HCT116 (cell line): Measurements from ENCODE around the gene IQCM. TPM values are rescaled to one million over a fixed set of nuclear protein-coding genes. Genes with fewer than 3 reads are reported as not detected.

Experiments
- ATAC-seq: fragments of 200-7000 bp; cut with Tn5 transposase; 2 replicates; pipeline ENCODE4 v1.9.1; 2020; ENCODE audit warnings: mild to moderate bottlenecking, moderate library complexity
- BruUV-seq: library from RNA; stranded (reverse); fragments of 400-500 nt; replicated peaks from 2 replicates; lab custom pipeline; 2021; lab: Mats Ljungman, UMichigan
- CTCF ChIA-PET: fragments of 300-600 bp; sonication (Branson Sonifier 250); formaldehyde crosslinking; loops from one replicate; lab custom pipeline; 2021; ENCODE audit warnings: antibody characterized with exemption; lab: Charles Lee
- POLR2A ChIA-PET: fragments of 300-600, 350-600 bp; sonication (Branson Sonifier 250); formaldehyde crosslinking; loops from one replicate; lab custom pipeline; 2021; ENCODE audit warnings: antibody characterized with exemption; lab: Charles Lee
- RAD21 ChIA-PET, 2 experiments: fragments of 300-600 bp; sonication (Branson Sonifier 250); formaldehyde crosslinking; loops; one replicate each; lab custom pipeline; 2023; ENCODE audit warnings: low total read pairs in 2 of 2; ENCODE audit not compliant: uncharacterized antibody in 2 of 2, unreplicated experiment in 2 of 2, low non-redundant PET in 1 of 2; lab: Charles Lee
- DNase-seq: peaks from one replicate; pipeline ENCODE4 v3.0.0-alpha.2; 2010; ENCODE audit warnings: low read depth, low spot score
- H2AFZ ChIP-seq: fragments of 200-600 bp; shearing (Covaris generic), sonication (generic); 2 replicates; pipeline ENCODE4 v1.6.1; 2017; ENCODE audit warnings: low read depth, mixed run types, mixed read lengths, antibody characterized with exemption, low read length; ENCODE audit not compliant: poor library complexity, severe bottlenecking
- H3K27ac ChIP-seq: 2 replicates; pipeline ENCODE4 v1.5.1; 2012; ENCODE audit warnings: low read depth, low read length
- H3K27me3 ChIP-seq: fragments of 200-600 bp; sonication (generic); 2 replicates; pipeline ENCODE4 v1.6.1; 2016; ENCODE audit warnings: mixed run types, low read length, mixed read lengths; ENCODE audit not compliant: insufficient read depth
- H3K36me3 ChIP-seq, 2 experiments: fragments of 200-500 bp in 1 of 2; fragments of 200-600 bp in 1 of 2; sonication (Bioruptor generic) in 1 of 2; sonication (generic) in 1 of 2; 2 replicates each; pipeline versions ENCODE4 v1.5.1 to v1.6.1; 2014 to 2016; ENCODE audit warnings: low read length in 2 of 2, inconsistent platforms in 1 of 2, mixed read lengths in 1 of 2, mixed run types in 1 of 2; ENCODE audit not compliant: insufficient read depth in 2 of 2, control insufficient read depth in 1 of 2
- H3K4me1 ChIP-seq, 2 experiments: fragments of 200-600 bp in 1 of 2; sonication (generic) in 1 of 2; 2 replicates each; pipeline versions ENCODE4 v1.5.1 to v1.6.1; 2012 to 2017; ENCODE audit warnings: low read length in 2 of 2, inconsistent platforms in 1 of 2, mild to moderate bottlenecking in 1 of 2, mixed read lengths in 1 of 2, mixed run types in 1 of 2, moderate library complexity in 1 of 2; ENCODE audit not compliant: insufficient read depth in 2 of 2, control insufficient read depth in 1 of 2
- H3K4me2 ChIP-seq: fragments of 200-600 bp; sonication (generic); 2 replicates; pipeline ENCODE4 v1.6.1; 2017; ENCODE audit warnings: mixed run types, low read length, mixed read lengths
- H3K4me3 ChIP-seq, 2 experiments: fragments of 200-600 bp in 1 of 2; sonication (generic) in 1 of 2; replicated peaks in 1 of 2; 2 replicates each; pipeline ENCODE4 v1.5.1; 2011 to 2016; ENCODE audit warnings: low read length in 2 of 2, control low read depth in 1 of 2, low read depth in 1 of 2, mild to moderate bottlenecking in 1 of 2, mixed read lengths in 1 of 2, mixed run types in 1 of 2
- H3K79me2 ChIP-seq: fragments of 200-600 bp; sonication (generic); 2 replicates; pipeline ENCODE4 v1.6.1; 2017; ENCODE audit warnings: mild to moderate bottlenecking, mixed run types, low read length, moderate library complexity, mixed read lengths; ENCODE audit not compliant: insufficient read depth
- H3K9ac ChIP-seq: fragments of 200-600 bp; sonication (generic); 2 replicates; pipeline ENCODE4 v1.6.1; 2016; ENCODE audit warnings: low read length, mixed read lengths
- H3K9me2 ChIP-seq: fragments of 200-600 bp; sonication (generic), shearing (Covaris generic); 2 replicates; pipeline ENCODE4 v1.6.1; 2017; ENCODE audit warnings: mixed run types, mild to moderate bottlenecking, moderate library complexity; ENCODE audit not compliant: insufficient read depth
- H3K9me3 ChIP-seq, 2 experiments: fragments of 200-500 bp in 1 of 2; fragments of 200-600 bp in 1 of 2; sonication (Bioruptor generic) in 1 of 2; sonication (generic) in 1 of 2; 2 replicates each; pipeline ENCODE4 v1.6.1; 2014 to 2017; ENCODE audit warnings: low read length in 2 of 2, mixed read lengths in 2 of 2, inconsistent platforms in 1 of 2, low read depth in 1 of 2, mild to moderate bottlenecking in 1 of 2, mixed run types in 1 of 2, moderate library complexity in 1 of 2; ENCODE audit not compliant: control insufficient read depth in 1 of 2, insufficient read depth in 1 of 2
- H4K20me1 ChIP-seq: fragments of 200-600 bp; sonication (generic), shearing (Covaris generic); 2 replicates; pipeline ENCODE4 v1.6.1; 2017; ENCODE audit warnings: mixed run types, mild to moderate bottlenecking, moderate library complexity; ENCODE audit not compliant: insufficient read depth
- CBX3 ChIP-seq: IDR thresholded peaks from 2 replicates; pipeline ENCODE4 v1.6.1; 2012; ENCODE audit warnings: low read depth
- EGR1 ChIP-seq: IDR thresholded peaks from 2 replicates; pipeline ENCODE4 v1.6.1; 2012; ENCODE audit warnings: low read depth
- RAD21 ChIP-seq: IDR thresholded peaks from 2 replicates; pipeline ENCODE4 v1.6.1; 2012; ENCODE audit warnings: low read depth, mild to moderate bottlenecking
- intact Hi-C: fragments of 100-400 bp; cut with micrococcal nuclease; formaldehyde crosslinking; loops from 2 replicates; pipeline ENCODE4 v1.10.0; 2022
- total RNA-seq: library from RNA; stranded (reverse); gene quantifications from one replicate; pipeline ENCODE4 v1.2.1, GENCODE V29; 2021; ENCODE audit not compliant: unreplicated experiment
- TF ChIP-seq, protein P1 (sequence below), 3 experiments: fragments of 200-600 bp in 1 of 3; sonication (generic) in 1 of 3; IDR thresholded peaks in 2 of 3; conservative IDR thresholded peaks in 1 of 3; 2 replicates each; pipeline ENCODE4 v1.5.1; 2012 to 2017; ENCODE audit warnings: low read depth in 2 of 3, low read length in 2 of 3, antibody characterized with exemption in 1 of 3, borderline replicate concordance in 1 of 3, control low read depth in 1 of 3, mild to moderate bottlenecking in 1 of 3, mixed read lengths in 1 of 3, mixed run types in 1 of 3, moderate library complexity in 1 of 3; ENCODE audit not compliant: insufficient read depth in 1 of 3

The IQCM gene
- total RNA-seq, 1 experiment from 2014 or later = 0.20 TPM

DNA sequence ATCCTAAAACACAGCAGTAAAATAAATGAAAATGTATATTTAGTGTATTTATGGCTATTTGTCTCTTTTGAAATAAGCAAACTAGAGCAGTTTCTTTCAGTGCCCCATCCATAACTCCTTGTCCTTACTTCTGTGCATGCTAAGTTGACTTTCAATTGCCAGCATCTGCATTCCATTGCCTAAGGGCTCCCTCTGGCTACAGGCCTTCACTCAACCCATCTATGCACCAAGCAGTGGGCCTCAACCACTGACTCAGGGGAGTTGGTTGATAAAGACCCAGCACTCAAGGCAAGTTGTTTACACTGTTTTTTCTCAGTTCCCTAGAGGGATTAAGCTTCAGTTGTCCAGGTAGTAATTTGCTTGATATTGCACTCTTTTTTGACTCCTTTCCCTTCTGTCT lies 265.7 kb downstream of the IQCM start:
- H4K20me1 ChIP-seq = no peaks in the 10 kb centered on the region
- intact Hi-C loops = no loop called here
- H3K4me1 ChIP-seq = no peaks in the 10 kb centered on the region
- RAD21 ChIA-PET = no interaction called here
- no peak overlapping the region for H3K4me3 ChIP-seq
- ATAC-seq = peak; percentile 52; the same call in 1 of the 2 replicates
- CTCF ChIA-PET = no interaction called here
- no peaks in the 10 kb centered on the region for H3K27me3 ChIP-seq
- TF ChIP-seq, protein P1, sequence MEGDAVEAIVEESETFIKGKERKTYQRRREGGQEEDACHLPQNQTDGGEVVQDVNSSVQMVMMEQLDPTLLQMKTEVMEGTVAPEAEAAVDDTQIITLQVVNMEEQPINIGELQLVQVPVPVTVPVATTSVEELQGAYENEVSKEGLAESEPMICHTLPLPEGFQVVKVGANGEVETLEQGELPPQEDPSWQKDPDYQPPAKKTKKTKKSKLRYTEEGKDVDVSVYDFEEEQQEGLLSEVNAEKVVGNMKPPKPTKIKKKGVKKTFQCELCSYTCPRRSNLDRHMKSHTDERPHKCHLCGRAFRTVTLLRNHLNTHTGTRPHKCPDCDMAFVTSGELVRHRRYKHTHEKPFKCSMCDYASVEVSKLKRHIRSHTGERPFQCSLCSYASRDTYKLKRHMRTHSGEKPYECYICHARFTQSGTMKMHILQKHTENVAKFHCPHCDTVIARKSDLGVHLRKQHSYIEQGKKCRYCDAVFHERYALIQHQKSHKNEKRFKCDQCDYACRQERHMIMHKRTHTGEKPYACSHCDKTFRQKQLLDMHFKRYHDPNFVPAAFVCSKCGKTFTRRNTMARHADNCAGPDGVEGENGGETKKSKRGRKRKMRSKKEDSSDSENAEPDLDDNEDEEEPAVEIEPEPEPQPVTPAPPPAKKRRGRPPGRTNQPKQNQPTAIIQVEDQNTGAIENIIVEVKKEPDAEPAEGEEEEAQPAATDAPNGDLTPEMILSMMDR (IDR thresholded peaks at IDR 0.05 in 2 of 3, conservative IDR thresholded peaks at IDR 0.05 in 1 of 3; ENCODE audit: borderline replicate concordance in 1 of 3, insufficient read depth in 1 of 3, low read depth in 2 of 3, low read length in 2 of 3) = peak; percentile 21 to 23 (median 22); a peak in 3 of 6 replicates
- TF ChIP-seq EGR1 (no peak), RAD21 (peak; percentile 68)
- H3K9ac ChIP-seq = no peak overlapping the region
- POLR2A ChIA-PET = no interaction called here
- H3K9me3 ChIP-seq = no peaks in the 10 kb centered on the region
- DNase-seq = no peak
- no peaks in the 10 kb centered on the region for H3K79me2 ChIP-seq
- H2AFZ ChIP-seq = no peak overlapping the region
- H3K27ac ChIP-seq = no peak overlapping the region
- H3K4me2 ChIP-seq = no peak overlapping the region
- no TSS peak for BruUV-seq
- H3K9me2 ChIP-seq = no peaks in the 10 kb centered on the region; the same call in 1 of the 2 replicates
- no peaks in the 10 kb centered on the region for H3K36me3 ChIP-seq

DNA sequence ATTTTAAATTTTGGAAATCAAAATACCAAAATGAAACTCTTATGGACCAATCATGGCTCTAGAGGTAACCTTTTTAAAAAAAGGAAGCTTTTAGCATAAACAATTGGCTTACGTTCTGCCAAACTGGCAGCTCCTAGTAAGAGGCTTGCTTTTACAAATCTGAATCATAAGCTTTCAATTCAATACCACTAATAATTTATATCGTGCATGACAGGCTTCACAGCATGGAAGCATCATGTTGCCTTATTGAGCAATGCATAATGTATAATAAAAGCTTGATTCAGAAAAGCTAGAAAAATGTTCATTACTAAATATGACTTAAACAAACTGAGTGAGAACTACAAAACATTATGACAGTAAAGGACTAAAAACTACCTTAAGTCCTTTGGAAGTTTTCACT lies 280.9 kb downstream of the IQCM start:
- no peak for TF ChIP-seq CBX3
- intact Hi-C loops = no loop called here
- no peaks in the 10 kb centered on the region for H3K27me3 ChIP-seq
- no TSS peak for BruUV-seq
- POLR2A ChIA-PET = no interaction called here
- RAD21 ChIA-PET = no interaction called here
- no peaks in the 10 kb centered on the region for H4K20me1 ChIP-seq
- no peak overlapping the region for H2AFZ ChIP-seq
- no peak overlapping the region for H3K27ac ChIP-seq
- ATAC-seq = no peak
- no peak for DNase-seq
- peaks cover 0 to 5% of the 10 kb centered on the region in 2 experiments; a peak in 2 of 4 replicates for H3K4me1 ChIP-seq
- no peaks in the 10 kb centered on the region for H3K79me2 ChIP-seq
- no peak overlapping the region for H3K4me2 ChIP-seq
- H3K36me3 ChIP-seq = no peaks in the 10 kb centered on the region
- H3K9ac ChIP-seq = no peak overlapping the region
- CTCF ChIA-PET = no interaction called here
- no peaks in the 10 kb centered on the region for H3K9me2 ChIP-seq
- H3K9me3 ChIP-seq = no peaks in the 10 kb centered on the region; a peak in 1 of 4 replicates
- no peak overlapping the region for H3K4me3 ChIP-seq
